A549 treated with GW870086 at 1 μM for 4 hours (cell line): Measurements from ENCODE around the gene TECTA. TPM values are rescaled to one million over a fixed set of nuclear protein-coding genes. Genes with fewer than 3 reads are reported as not detected.

Source experiments
- total RNA-seq: library from RNA; stranded (reverse); fragments of 200-300 nt; extraction: Qiagen RNA extraction; gene quantifications from 5 replicates; pipeline ENCODE4 v1.2.3, GENCODE V29; 2022; ENCODE audit warnings: low read depth

TECTA gene, protein sequence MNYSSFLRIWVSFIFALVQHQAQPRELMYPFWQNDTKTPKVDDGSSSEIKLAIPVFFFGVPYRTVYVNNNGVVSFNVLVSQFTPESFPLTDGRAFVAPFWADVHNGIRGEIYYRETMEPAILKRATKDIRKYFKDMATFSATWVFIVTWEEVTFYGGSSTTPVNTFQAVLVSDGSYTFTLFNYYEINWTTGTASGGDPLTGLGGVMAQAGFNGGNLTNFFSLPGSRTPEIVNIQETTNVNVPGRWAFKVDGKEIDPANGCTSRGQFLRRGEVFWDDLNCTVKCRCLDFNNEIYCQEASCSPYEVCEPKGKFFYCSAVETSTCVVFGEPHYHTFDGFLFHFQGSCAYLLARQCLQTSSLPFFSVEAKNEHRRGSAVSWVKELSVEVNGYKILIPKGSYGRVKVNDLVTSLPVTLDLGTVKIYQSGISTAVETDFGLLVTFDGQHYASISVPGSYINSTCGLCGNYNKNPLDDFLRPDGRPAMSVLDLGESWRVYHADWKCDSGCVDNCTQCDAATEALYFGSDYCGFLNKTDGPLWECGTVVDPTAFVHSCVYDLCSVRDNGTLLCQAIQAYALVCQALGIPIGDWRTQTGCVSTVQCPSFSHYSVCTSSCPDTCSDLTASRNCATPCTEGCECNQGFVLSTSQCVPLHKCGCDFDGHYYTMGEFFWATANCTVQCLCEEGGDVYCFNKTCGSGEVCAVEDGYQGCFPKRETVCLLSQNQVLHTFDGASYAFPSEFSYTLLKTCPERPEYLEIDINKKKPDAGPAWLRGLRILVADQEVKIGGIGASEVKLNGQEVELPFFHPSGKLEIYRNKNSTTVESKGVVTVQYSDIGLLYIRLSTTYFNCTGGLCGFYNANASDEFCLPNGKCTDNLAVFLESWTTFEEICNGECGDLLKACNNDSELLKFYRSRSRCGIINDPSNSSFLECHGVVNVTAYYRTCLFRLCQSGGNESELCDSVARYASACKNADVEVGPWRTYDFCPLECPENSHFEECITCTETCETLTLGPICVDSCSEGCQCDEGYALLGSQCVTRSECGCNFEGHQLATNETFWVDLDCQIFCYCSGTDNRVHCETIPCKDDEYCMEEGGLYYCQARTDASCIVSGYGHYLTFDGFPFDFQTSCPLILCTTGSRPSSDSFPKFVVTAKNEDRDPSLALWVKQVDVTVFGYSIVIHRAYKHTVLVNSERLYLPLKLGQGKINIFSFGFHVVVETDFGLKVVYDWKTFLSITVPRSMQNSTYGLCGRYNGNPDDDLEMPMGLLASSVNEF (N-terminal part only)
- total RNA-seq, result 0.02 to 0.13 TPM (median 0.06 TPM) in 5 replicates

DNA sequence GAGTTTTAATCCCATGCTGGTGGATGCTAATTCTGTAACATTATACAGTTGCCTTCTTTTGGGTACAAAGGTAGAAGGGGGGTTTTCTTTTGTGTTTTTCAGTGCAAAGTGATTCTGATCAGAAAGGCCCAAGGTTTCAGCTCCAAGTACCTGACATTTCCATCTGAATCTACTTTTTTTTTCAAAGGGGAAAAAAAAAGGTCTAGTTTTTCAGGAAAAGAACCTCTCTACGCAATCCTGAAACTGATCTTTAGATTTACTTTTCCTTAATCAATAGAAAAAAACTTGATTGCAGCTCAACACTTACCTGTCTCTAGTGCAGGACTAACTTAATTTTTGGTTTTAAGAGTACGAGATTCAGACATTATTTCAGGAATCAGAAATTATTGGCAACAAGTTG is at the start of gene TECTA:
Gene TECTA, plus strand, starts transcription at position 301 of the 400 bp plus-strand sequence. CDS start 1,423 bp downstream, outside the sequence.

Other genes starting within 250 kb of the TECTA start
- 5.0 to 6.5 TPM (median 6.3 TPM) in 5 replicates for gene TBCEL, start 77.1 kb upstream of the TECTA start, total RNA-seq
- 8.2 to 11.9 TPM (median 10.1 TPM) in 5 replicates for gene SC5D, start 191.5 kb downstream of the TECTA start, total RNA-seq